Measurements from ENCODE around the gene EPHB1.
A peak's percentile ranks its signal among the peaks of the same experiment; 100 is the strongest.

EPHB1 gene

DNA sequence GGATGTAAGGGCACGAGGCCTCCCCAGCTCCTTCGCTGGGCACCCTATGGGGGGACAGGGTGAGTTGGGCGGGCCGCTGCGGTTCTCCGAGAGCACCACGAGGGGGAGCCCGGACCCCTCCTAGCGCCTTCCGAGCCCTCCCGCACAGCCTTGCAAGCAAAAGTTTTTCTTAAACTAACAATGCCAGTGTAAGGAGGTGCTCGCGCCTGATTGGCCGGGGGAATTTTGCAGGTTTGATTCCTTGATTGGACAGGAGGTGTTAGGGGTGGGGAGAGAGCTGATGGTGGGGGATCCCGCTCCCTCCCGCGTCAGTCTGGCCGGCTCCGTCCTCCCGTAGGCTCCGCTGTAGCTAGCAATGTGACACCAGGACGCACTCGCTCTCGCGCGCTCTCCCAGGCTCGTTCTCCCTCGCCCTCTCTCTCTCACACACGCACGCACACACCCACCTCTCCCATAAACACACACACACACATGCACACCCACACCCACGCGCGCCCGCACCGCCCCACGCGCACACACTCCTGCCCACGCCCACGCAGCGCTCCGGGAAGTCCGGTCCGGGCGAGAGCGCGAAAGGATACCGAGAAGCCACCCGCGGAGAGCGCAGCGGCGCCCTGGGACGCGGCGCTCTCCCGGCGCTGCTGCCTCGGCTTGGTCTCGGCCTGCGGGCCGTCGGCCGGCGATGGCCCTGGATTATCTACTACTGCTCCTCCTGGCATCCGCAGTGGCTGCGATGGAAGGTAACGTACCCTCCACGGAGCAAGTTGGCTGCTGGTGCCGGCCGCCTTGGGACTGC, at the start of gene EPHB1:
EPHB1 (plus strand) TSS at position 311 of the 796 bp plus-strand sequence.
- Histone ChIP-seq H3K9ac (ENCODE audit: insufficient read length, low read depth) (peak within 1 kb of the TSS; percentile 87), H3K36me3 (ENCODE audit: insufficient read depth, insufficient read length, low read length) (no peaks in the 10 kb centered on the region), H3K27me3 (ENCODE audit: insufficient read depth, insufficient read length) (peaks cover 59% of the 10 kb centered on the region), H3K9me3 (ENCODE audit: insufficient read depth, low read length) (no peaks in the 10 kb centered on the region), H3K4me3 (ENCODE audit: insufficient read length, low read depth) (peak within 1 kb of the TSS; percentile 66), H3K4me1 (ENCODE audit: insufficient read depth, insufficient read length) (peaks cover 13% of the 10 kb centered on the region)
- TF ChIP-seq ZNF274 (IDR thresholded peaks at IDR 0.05; ENCODE audit: low read depth, low read length): no peak
- TF ChIP-seq YY1 (IDR thresholded peaks at IDR 0.05; ENCODE audit: insufficient read depth, insufficient read length): no peak
- no peak for TF ChIP-seq SUZ12 (IDR thresholded peaks at IDR 0.05; ENCODE audit: extremely low read depth, insufficient read depth, insufficient read length)
- DNase-seq (ENCODE audit: low read depth, low spot score): peak; percentile 95

- no peak for DNase-seq (ENCODE audit: low read depth, low spot score)
- Histone ChIP-seq H3K9ac (ENCODE audit: insufficient read length, low read depth) (no peak overlapping the region), H3K27me3 (ENCODE audit: insufficient read depth, insufficient read length) (no peaks in the 10 kb centered on the region), H3K9me3 (ENCODE audit: insufficient read depth, low read length) (no peaks in the 10 kb centered on the region), H3K4me1 (ENCODE audit: insufficient read depth, insufficient read length) (no peaks in the 10 kb centered on the region), H3K36me3 (ENCODE audit: insufficient read depth, insufficient read length, low read length) (no peaks in the 10 kb centered on the region), H3K4me3 (ENCODE audit: insufficient read length, low read depth) (no peak overlapping the region)
- TF ChIP-seq SUZ12 (IDR thresholded peaks at IDR 0.05; ENCODE audit: extremely low read depth, insufficient read depth, insufficient read length): no peak
- TF ChIP-seq ZNF274 (IDR thresholded peaks at IDR 0.05; ENCODE audit: low read depth, low read length): no peak
- no peak for TF ChIP-seq YY1 (IDR thresholded peaks at IDR 0.05; ENCODE audit: insufficient read depth, insufficient read length)
Observed at GRCh38 chr3:134748698-134749097, 46.4 kb upstream of the EPHB1 start.

GRCh38 chr3:134749174-134749573, 45.9 kb upstream of the EPHB1 start:
- no peaks in the 10 kb centered on the region for H3K27me3 ChIP-seq (ENCODE audit: insufficient read depth, insufficient read length)
- H3K4me3 ChIP-seq (ENCODE audit: insufficient read length, low read depth): no peak overlapping the region
- H3K9me3 ChIP-seq (ENCODE audit: insufficient read depth, low read length): no peaks in the 10 kb centered on the region
- H3K9ac ChIP-seq (ENCODE audit: insufficient read length, low read depth): no peak overlapping the region
- no peaks in the 10 kb centered on the region for H3K4me1 ChIP-seq (ENCODE audit: insufficient read depth, insufficient read length)
- no peak for DNase-seq (ENCODE audit: low read depth, low spot score)
- H3K36me3 ChIP-seq (ENCODE audit: insufficient read depth, insufficient read length, low read length): no peaks in the 10 kb centered on the region
- no peak for TF ChIP-seq YY1 (IDR thresholded peaks at IDR 0.05; ENCODE audit: insufficient read depth, insufficient read length)
- TF ChIP-seq SUZ12 (IDR thresholded peaks at IDR 0.05; ENCODE audit: extremely low read depth, insufficient read depth, insufficient read length): no peak
- TF ChIP-seq ZNF274 (IDR thresholded peaks at IDR 0.05; ENCODE audit: low read depth, low read length): no peak

- Histone ChIP-seq H3K9me3 (ENCODE audit: insufficient read depth, low read length) (no peaks in the 10 kb centered on the region), H3K4me1 (ENCODE audit: insufficient read depth, insufficient read length) (no peaks in the 10 kb centered on the region), H3K4me3 (ENCODE audit: insufficient read length, low read depth) (no peak overlapping the region), H3K9ac (ENCODE audit: insufficient read length, low read depth) (no peak overlapping the region), H3K36me3 (ENCODE audit: insufficient read depth, insufficient read length, low read length) (no peaks in the 10 kb centered on the region), H3K27me3 (ENCODE audit: insufficient read depth, insufficient read length) (no peaks in the 10 kb centered on the region)
- DNase-seq (ENCODE audit: low read depth, low spot score): no peak
- TF ChIP-seq ZNF274 (IDR thresholded peaks at IDR 0.05; ENCODE audit: low read depth, low read length) (no peak), SUZ12 (IDR thresholded peaks at IDR 0.05; ENCODE audit: extremely low read depth, insufficient read depth, insufficient read length) (no peak), YY1 (IDR thresholded peaks at IDR 0.05; ENCODE audit: insufficient read depth, insufficient read length) (no peak)
Observed at GRCh38 chr3:134749802-134750553, 45.1 kb upstream of the EPHB1 start.

GRCh38 chr3:134751831-134752230, 43.2 kb upstream of the EPHB1 start:
- Histone ChIP-seq H3K9me3 (ENCODE audit: insufficient read depth, low read length) (peaks cover 8% of the 10 kb centered on the region; the same call in 1 of the 2 replicates), H3K9ac (ENCODE audit: insufficient read length, low read depth) (no peak overlapping the region), H3K4me1 (ENCODE audit: insufficient read depth, insufficient read length) (no peaks in the 10 kb centered on the region), H3K27me3 (ENCODE audit: insufficient read depth, insufficient read length) (no peaks in the 10 kb centered on the region), H3K36me3 (ENCODE audit: insufficient read depth, insufficient read length, low read length) (no peaks in the 10 kb centered on the region), H3K4me3 (ENCODE audit: insufficient read length, low read depth) (no peak overlapping the region)
- no peak for DNase-seq (ENCODE audit: low read depth, low spot score)
- TF ChIP-seq SUZ12 (IDR thresholded peaks at IDR 0.05; ENCODE audit: extremely low read depth, insufficient read depth, insufficient read length) (no peak), ZNF274 (IDR thresholded peaks at IDR 0.05; ENCODE audit: low read depth, low read length) (no peak), YY1 (IDR thresholded peaks at IDR 0.05; ENCODE audit: insufficient read depth, insufficient read length) (no peak)

GRCh38 chr3:134752761-134753461, 42.1 kb upstream of the EPHB1 start:
- Histone ChIP-seq H3K27me3 (ENCODE audit: insufficient read depth, insufficient read length) (no peaks in the 10 kb centered on the region), H3K4me1 (ENCODE audit: insufficient read depth, insufficient read length) (no peaks in the 10 kb centered on the region), H3K9ac (ENCODE audit: insufficient read length, low read depth) (no peak overlapping the region), H3K9me3 (ENCODE audit: insufficient read depth, low read length) (peaks cover 8% of the 10 kb centered on the region; the same call in 1 of the 2 replicates), H3K36me3 (ENCODE audit: insufficient read depth, insufficient read length, low read length) (no peaks in the 10 kb centered on the region), H3K4me3 (ENCODE audit: insufficient read length, low read depth) (no peak overlapping the region)
- TF ChIP-seq ZNF274 (IDR thresholded peaks at IDR 0.05; ENCODE audit: low read depth, low read length) (no peak), SUZ12 (IDR thresholded peaks at IDR 0.05; ENCODE audit: extremely low read depth, insufficient read depth, insufficient read length) (no peak), YY1 (IDR thresholded peaks at IDR 0.05; ENCODE audit: insufficient read depth, insufficient read length) (no peak)
- no peak for DNase-seq (ENCODE audit: low read depth, low spot score)

Measured in NT2/D1 (cell line).